ENCODE results near the gene KDM2B.
"Not testable (repeated sequence)": the region's sequence is repeated elsewhere in the genome, so short reads cannot be mapped to it uniquely, and the experiment has no call there.

KDM2B gene

GRCh38 chr12:121384891-121385290, 195.9 kb downstream of the KDM2B start:
- not testable (repeated sequence) for DNase-seq (ENCODE audit: low spot score)

GRCh38 chr12:121383601-121384021, 197.2 kb downstream of the KDM2B start:
- DNase-seq (ENCODE audit: low spot score), result no peak

- no peak for DNase-seq (ENCODE audit: low spot score)
Observed at GRCh38 chr12:121379945-121380344, 200.9 kb downstream of the KDM2B start.

Data from Ammon's horn (tissue), 1 donor.